Right cardiac atrium (tissue), 5 donors: ENCODE results near the gene SNRPD1. TPM values are rescaled to one million over a fixed set of nuclear protein-coding genes. Genes with fewer than 3 reads are reported as not detected.
A peak's percentile ranks its signal among the peaks of the same experiment; 100 is the strongest.
"Not testable (repeated sequence)": the region's sequence is repeated elsewhere in the genome, so short reads cannot be mapped to it uniquely, and the experiment has no call there.

Experiments
- ATAC-seq, 2 donors: fragments of 200-7000 bp; cut with Tn5 transposase; one replicate each; pipeline versions ENCODE4 v1.8.0 to v1.9.1; 2020; ENCODE audit warnings: moderate library complexity in 2 of 2, mild to moderate bottlenecking in 1 of 2
- DNase-seq, 3 donors: peaks; one replicate each; pipeline ENCODE4 v3.0.0-alpha.2; 2020
- H3K27ac ChIP-seq: one replicate; pipeline ENCODE4 v1.5.1; 2013; ENCODE audit warnings: mild to moderate bottlenecking, low read length, control low read depth, moderate library complexity
- H3K27me3 ChIP-seq: one replicate; pipeline ENCODE4 v1.6.1; 2013; ENCODE audit not compliant: control insufficient read depth, insufficient read depth
- H3K4me1 ChIP-seq: one replicate; pipeline ENCODE4 v1.6.1; 2013; ENCODE audit warnings: low read length; ENCODE audit not compliant: control insufficient read depth, insufficient read depth
- H3K4me3 ChIP-seq: one replicate; pipeline ENCODE4 v1.5.1; 2013; ENCODE audit warnings: low read length, control low read depth
- H3K9me3 ChIP-seq: one replicate; pipeline ENCODE4 v1.6.1; 2013; ENCODE audit warnings: low read length; ENCODE audit not compliant: control insufficient read depth
- WGBS: extraction: QIAGEN DNeasy Blood & Tissue Kit; methylation state at CpG from one replicate; pipeline ENCODE4 v1.1.7; 2013; 5-methylcytosine and 5-hydroxymethylcytosine counted together
- intact Hi-C, 4 donors: fragments of 100-400 bp; cut with DNase I; formaldehyde crosslinking; loops; one replicate each; pipeline versions ENCODE4 v1.11.0 to v1.14.0; 2022 to 2023
- long read RNA-seq, 4 donors: library from polyadenylated mRNA; unstranded; transcript quantifications; one replicate each; pipeline ENCODE4 v2.0.0, GENCODE V29; 2020 to 2021
- polyA plus RNA-seq: library from polyadenylated mRNA; stranded (reverse); fragments of 200-250 nt; gene quantifications from one replicate; pipeline ENCODE4 v1.2.3, GENCODE V29; 2013
- total RNA-seq, 4 donors: library from RNA; stranded (reverse); fragmentation: NEBNext Ultra II Directional; extraction: Animal tissue kit (Norgen Biotek cat#: 25700); gene quantifications; one replicate each; pipeline ENCODE4 v1.2.1, GENCODE V29; 2021
- donor health status: healthy with polysubstance abuse.
- donor health status: DM: no; HTN: yes; CAD: no.
- donor health status: DM: no; HTN: no; CAD: no.
- donor health status: DM: no; HTN: yes; CAD: no; lungs with severe emphysema.
- donor health status: DM: yes; HTN: yes; CAD: no.

Gene SNRPD1
- total RNA-seq = 10 to 100 TPM; 17.1 to 29.9 (median 25.4) TPM
- polyA plus RNA-seq = 11.0 TPM
- long read RNA-seq, donor 1, full-length matches to known transcripts = 19 of 19 reads
- long read RNA-seq, donor 1, partial matches to known transcripts = 0 of 19 reads
- long read RNA-seq, donor 1, other reads (novel, unspliced or antisense) = 0 of 19 reads
- long read RNA-seq, donor 2, full-length matches to known transcripts = 17 of 19 reads
- long read RNA-seq, donor 2, partial matches to known transcripts = 1 of 19 reads
- long read RNA-seq, donor 2, other reads (novel, unspliced or antisense) = 1 of 19 reads
- long read RNA-seq, donor 3, full-length matches to known transcripts = 36 of 41 reads
- long read RNA-seq, donor 3, partial matches to known transcripts = 0 of 41 reads
- long read RNA-seq, donor 3, other reads (novel, unspliced or antisense) = 5 of 41 reads
- long read RNA-seq, donor 4, full-length matches to known transcripts = 6 of 6 reads
- long read RNA-seq, donor 4, partial matches to known transcripts = 0 of 6 reads
- long read RNA-seq, donor 4, other reads (novel, unspliced or antisense) = 0 of 6 reads

GRCh38 chr18:21612125-21613039 lies at the start of gene SNRPD1:
SNRPD1 (plus strand) TSS chr18:21612314; CDS start chr18:21612430, 116 bp downstream.
- no peaks in the 10 kb centered on the region for H3K4me1 ChIP-seq
- ATAC-seq (peak; percentile 99), DNase-seq (peak; percentile 90 to 96 (median 95))
- H3K27me3 ChIP-seq = no peaks in the 10 kb centered on the region
- intact Hi-C loops = loop anchor here in 1 of 4 donors (5.0 kb wide), 1 partner anchor 90 kb away; the partner anchor contains the start of gene ABHD3
- no peaks in the 10 kb centered on the region for H3K9me3 ChIP-seq
- under 1% methylated on average over 59 of the region's 59 CpGs for WGBS
- peak within 1 kb of the TSS; percentile 6 for H3K27ac ChIP-seq
- H3K4me3 ChIP-seq = peak within 1 kb of the TSS; percentile 62

GRCh38 chr18:21571772-21572171 lies 40.3 kb upstream of the SNRPD1 start:
- DNase-seq = no peak
- Histone ChIP-seq H3K9me3 (no peaks in the 10 kb centered on the region), H3K4me1 (no peaks in the 10 kb centered on the region), H3K4me3 (no peak overlapping the region), H3K27me3 (no peaks in the 10 kb centered on the region), H3K27ac (no peak overlapping the region)
- intact Hi-C loops = no loop called here
- ATAC-seq = no peak

GRCh38 chr18:21575656-21576055 lies 36.5 kb upstream of the SNRPD1 start:
- Histone ChIP-seq H3K27me3 (no peaks in the 10 kb centered on the region), H3K27ac (no peak overlapping the region), H3K4me1 (no peaks in the 10 kb centered on the region), H3K9me3 (no peaks in the 10 kb centered on the region), H3K4me3 (no peak overlapping the region)
- no peak for DNase-seq
- intact Hi-C loops = no loop called here
- WGBS = 91% methylated on average over 4 of the region's 4 CpGs
- ATAC-seq = no peak

- H3K27me3 ChIP-seq = no peaks in the 10 kb centered on the region
- no peak overlapping the region for H3K4me3 ChIP-seq
- no peak overlapping the region for H3K27ac ChIP-seq
- no peak for ATAC-seq
- DNase-seq = no peak
- WGBS = 94% methylated on average over 5 of the region's 5 CpGs
- intact Hi-C loops = no loop called here
- H3K9me3 ChIP-seq = no peaks in the 10 kb centered on the region
- no peaks in the 10 kb centered on the region for H3K4me1 ChIP-seq
These were observed 27.7 kb upstream of the SNRPD1 start for GRCh38 chr18:21584391-21584790.

GRCh38 chr18:21592361-21592760 lies 19.8 kb upstream of the SNRPD1 start:
- WGBS = over 99% methylated on average over 19 of the region's 33 CpGs
- ATAC-seq = not testable (repeated sequence)

GRCh38 chr18:21593540-21594257 lies 18.4 kb upstream of the SNRPD1 start:
- H3K9me3 ChIP-seq = no peaks in the 10 kb centered on the region
- H3K4me3 ChIP-seq = no peak overlapping the region
- 88% methylated on average over 5 of the region's 7 CpGs for WGBS
- no peak overlapping the region for H3K27ac ChIP-seq
- ATAC-seq = no peak
- H3K27me3 ChIP-seq = no peaks in the 10 kb centered on the region
- intact Hi-C loops = no loop called here
- H3K4me1 ChIP-seq = no peaks in the 10 kb centered on the region
- DNase-seq = no peak

More at GRCh38 chr18:21592361-21592760, 19.8 kb upstream of the SNRPD1 start:
- H3K4me3 ChIP-seq, H3K9me3 ChIP-seq, intact Hi-C loops, H3K4me1 ChIP-seq, DNase-seq, H3K27ac ChIP-seq, H3K27me3 ChIP-seq: not testable (repeated sequence)

GRCh38 chr18:21597620-21598019 lies 14.5 kb upstream of the SNRPD1 start:
- Histone ChIP-seq H3K4me3 (no peak overlapping the region), H3K4me1 (no peaks in the 10 kb centered on the region), H3K9me3 (no peaks in the 10 kb centered on the region), H3K27ac (no peak overlapping the region), H3K27me3 (no peaks in the 10 kb centered on the region)
- no peak for ATAC-seq
- WGBS = 59% methylated on average over 1 of the region's 1 CpG
- intact Hi-C loops = no loop called here
- no peak for DNase-seq

GRCh38 chr18:21598726-21599584 lies 13.2 kb upstream of the SNRPD1 start:
- Histone ChIP-seq H3K4me1 (no peaks in the 10 kb centered on the region), H3K27me3 (no peaks in the 10 kb centered on the region), H3K27ac (no peak overlapping the region), H3K4me3 (peak overlapping the region; percentile 50), H3K9me3 (no peaks in the 10 kb centered on the region)
- ATAC-seq (no peak), DNase-seq (no peak)
- 65% methylated on average over 18 of the region's 18 CpGs for WGBS
- intact Hi-C loops = no loop called here

- ATAC-seq (peak; percentile 73 to 78), DNase-seq (peak; percentile 57 to 79 (median 78))
- no peaks in the 10 kb centered on the region for H3K4me1 ChIP-seq
- intact Hi-C loops = loop anchor here in 1 of 4 donors (10.0 kb wide), 1 partner anchor 405 kb away; no protein-coding TSS in a partner anchor
- peak overlapping the region; percentile 84 for H3K27ac ChIP-seq
- H3K9me3 ChIP-seq = no peaks in the 10 kb centered on the region
- H3K27me3 ChIP-seq = no peaks in the 10 kb centered on the region
- under 1% methylated on average over 67 of the region's 67 CpGs for WGBS
- H3K4me3 ChIP-seq = peak overlapping the region; percentile 50
These were observed 12.3 kb upstream of the SNRPD1 start for GRCh38 chr18:21599585-21600525.
